H9 (cell line): Measurements from ENCODE around the gene COPS6. TPM values are rescaled to one million over a fixed set of nuclear protein-coding genes. Genes with fewer than 3 reads are reported as not detected.
A peak's percentile ranks its signal among the peaks of the same experiment; 100 is the strongest.

Source experiments
- DNase-seq: peaks from one replicate; pipeline ENCODE4 v3.0.0-alpha.2; 2017
- H2AFZ ChIP-seq: one replicate; pipeline ENCODE4 v1.6.1; 2013; ENCODE audit warnings: mild to moderate bottlenecking, low read length, control low read depth, moderate library complexity
- H2AK5ac ChIP-seq: 2 replicates; pipeline ENCODE4 v1.6.1; 2013; ENCODE audit warnings: low read length, control low read depth, mixed read lengths; ENCODE audit not compliant: insufficient read length
- H2BK120ac ChIP-seq: one replicate; pipeline ENCODE4 v1.6.1; 2013; ENCODE audit warnings: low read depth, mild to moderate bottlenecking, low read length, control low read depth, inconsistent platforms; ENCODE audit not compliant: poor library complexity, severe bottlenecking
- H2BK12ac ChIP-seq: 2 replicates; pipeline ENCODE4 v1.6.1; 2013; ENCODE audit warnings: low read length, control low read depth, mixed read lengths, low read depth; ENCODE audit not compliant: insufficient read length
- H2BK15ac ChIP-seq: 2 replicates; pipeline ENCODE4 v1.6.1; 2013; ENCODE audit warnings: low read depth, low read length, control low read depth
- H2BK20ac ChIP-seq: one replicate; pipeline ENCODE4 v1.6.1; 2013; ENCODE audit warnings: low read depth, mild to moderate bottlenecking, low read length, control low read depth, inconsistent platforms; ENCODE audit not compliant: poor library complexity, severe bottlenecking
- H2BK5ac ChIP-seq: 2 replicates; pipeline ENCODE4 v1.6.1; 2013; ENCODE audit warnings: low read length, control low read depth, mixed read lengths; ENCODE audit not compliant: insufficient read length
- H3K14ac ChIP-seq: 2 replicates; pipeline ENCODE4 v1.6.1; 2013; ENCODE audit warnings: low read length, control low read depth; ENCODE audit not compliant: insufficient read depth
- H3K18ac ChIP-seq: 2 replicates; pipeline ENCODE4 v1.6.1; 2013; ENCODE audit warnings: low read depth, mild to moderate bottlenecking, mixed read lengths, low read length, control low read depth; ENCODE audit not compliant: insufficient read length
- H3K23ac ChIP-seq: 2 replicates; pipeline ENCODE4 v1.6.1; 2013; ENCODE audit warnings: low read length, control low read depth, mixed read lengths, low read depth; ENCODE audit not compliant: insufficient read length
- H3K23me2 ChIP-seq: 2 replicates; pipeline ENCODE4 v1.6.1; 2013; ENCODE audit warnings: low read depth, mild to moderate bottlenecking, mixed read lengths, low read length, control low read depth; ENCODE audit not compliant: insufficient read length, poor library complexity, severe bottlenecking
- H3K27ac ChIP-seq: 2 replicates; pipeline ENCODE4 v1.5.1; 2013; ENCODE audit warnings: low read length, control low read depth, mixed read lengths, low read depth; ENCODE audit not compliant: insufficient read length
- H3K27me3 ChIP-seq: 2 replicates; pipeline ENCODE4 v1.6.1; 2013; ENCODE audit warnings: low read length, control low read depth, inconsistent platforms; ENCODE audit not compliant: insufficient read depth
- H3K4ac ChIP-seq: 2 replicates; pipeline ENCODE4 v1.6.1; 2013; ENCODE audit warnings: low read depth, mild to moderate bottlenecking, control low read depth, inconsistent platforms, low read length, moderate library complexity
- H3K4me1 ChIP-seq: 2 replicates; pipeline ENCODE4 v1.6.1; 2013; ENCODE audit warnings: low read length, control low read depth, inconsistent platforms; ENCODE audit not compliant: insufficient read depth
- H3K4me2 ChIP-seq: 2 replicates; pipeline ENCODE4 v1.6.1; 2013; ENCODE audit warnings: low read length, control low read depth, mixed read lengths; ENCODE audit not compliant: insufficient read length, insufficient read depth
- H3K56ac ChIP-seq: 2 replicates; pipeline ENCODE4 v1.6.1; 2013; ENCODE audit warnings: low read depth, mild to moderate bottlenecking, mixed read lengths, low read length, control low read depth; ENCODE audit not compliant: insufficient read length
- H3K79me1 ChIP-seq: 2 replicates; pipeline ENCODE4 v1.6.1; 2013; ENCODE audit warnings: low read depth, mild to moderate bottlenecking, moderate library complexity, low read length, control low read depth, inconsistent platforms; ENCODE audit not compliant: insufficient read depth, poor library complexity, severe bottlenecking
- H3K79me2 ChIP-seq: 2 replicates; pipeline ENCODE4 v1.6.1; 2013; ENCODE audit warnings: low read length, control low read depth, inconsistent platforms; ENCODE audit not compliant: insufficient read depth
- H3K9ac ChIP-seq: 2 replicates; pipeline ENCODE4 v1.6.1; 2013; ENCODE audit warnings: low read length, control low read depth, mixed read lengths; ENCODE audit not compliant: insufficient read length; ENCODE audit errors: extremely low read depth
- H3K9me3 ChIP-seq: one replicate; pipeline ENCODE4 v1.6.1; 2013; ENCODE audit warnings: low read depth, low read length, inconsistent platforms; ENCODE audit not compliant: control insufficient read depth
- H3T11ph ChIP-seq: one replicate; pipeline ENCODE4 v1.6.1; 2013; ENCODE audit warnings: mild to moderate bottlenecking, low read length, control low read depth, inconsistent platforms
- H4K20me1 ChIP-seq: one replicate; pipeline ENCODE4 v1.6.1; 2013; ENCODE audit not compliant: control insufficient read depth, insufficient read length, insufficient read depth
- H4K5ac ChIP-seq: 2 replicates; pipeline ENCODE4 v1.6.1; 2013; ENCODE audit warnings: low read depth, mild to moderate bottlenecking, mixed read lengths, low read length, control low read depth; ENCODE audit not compliant: insufficient read length
- H4K8ac ChIP-seq: replicated peaks from 2 replicates; pipeline ENCODE4 v1.6.1; 2013; ENCODE audit warnings: low read length, control low read depth, mixed read lengths, low read depth; ENCODE audit not compliant: insufficient read length
- H4K91ac ChIP-seq: 2 replicates; pipeline ENCODE4 v1.6.1; 2013; ENCODE audit warnings: low read depth, mild to moderate bottlenecking, moderate library complexity, mixed read lengths, low read length, control low read depth; ENCODE audit not compliant: insufficient read length
- H3K27ac Mint-ChIP-seq, 3 experiments: 2 replicates in 2 of 3; 3 replicates in 1 of 3; pipeline ENCODE4 v1.8.0; 2020 to 2021; ENCODE audit warnings: mixed read lengths in 3 of 3, mild to moderate bottlenecking in 1 of 3, moderate library complexity in 1 of 3
- H3K27me3 Mint-ChIP-seq: 2 replicates; pipeline ENCODE4 v1.8.0; 2021; ENCODE audit warnings: low read depth, mild to moderate bottlenecking, moderate library complexity, mixed read lengths
- H3K36me3 Mint-ChIP-seq, 3 experiments: 2 replicates in 2 of 3; 3 replicates in 1 of 3; pipeline ENCODE4 v1.8.0; 2020 to 2021; ENCODE audit warnings: low read depth in 3 of 3, mixed read lengths in 3 of 3; ENCODE audit not compliant: insufficient read depth in 1 of 3
- H3K4me1 Mint-ChIP-seq, 2 experiments: 2 replicates each; pipeline ENCODE4 v1.8.0; 2020; ENCODE audit warnings: mixed read lengths in 2 of 2
- H3K4me3 Mint-ChIP-seq, 2 experiments: 2 replicates in 1 of 2; 3 replicates in 1 of 2; pipeline ENCODE4 v1.8.0; 2020 to 2021; ENCODE audit warnings: mild to moderate bottlenecking in 2 of 2, mixed read lengths in 2 of 2, moderate library complexity in 1 of 2
- H3K9me3 Mint-ChIP-seq, 2 experiments: 2 replicates in 1 of 2; 3 replicates in 1 of 2; pipeline ENCODE4 v1.8.0; 2020; ENCODE audit warnings: mild to moderate bottlenecking in 2 of 2, mixed read lengths in 2 of 2, moderate library complexity in 1 of 2
- CTCF ChIP-seq: fragments of 200-600 bp; sonication (generic); conservative IDR thresholded peaks from 3 replicates; pipeline ENCODE4 v1.8.0; 2021; ENCODE audit warnings: antibody characterized with exemption, mild to moderate bottlenecking
- WGBS: extraction: QIAGEN DNeasy Blood & Tissue Kit; methylation state at CpG from one replicate; pipeline ENCODE4 v1.1.7; 2013; ENCODE audit warnings: missing lambda C conversion rate, low lambda C conversion rate, mixed read lengths; ENCODE audit not compliant: insufficient read length; ENCODE audit errors: extremely low coverage; 5-methylcytosine and 5-hydroxymethylcytosine counted together
- total RNA-seq: library from RNA; stranded (reverse); gene quantifications from 2 replicates; pipeline ENCODE4 v1.2.1, GENCODE V29; 2021

Gene COPS6
- total RNA-seq, 1 experiment from 2014 or later: 140 TPM

- H3K9me3 Mint-ChIP-seq: no peaks in the 10 kb centered on the region
- no CpG with 5 or more reads among the region's 13 CpGs for WGBS
- H2BK15ac ChIP-seq: no peak overlapping the region
These were observed 33.3 kb downstream of the COPS6 start for GRCh38 chr7:100122067-100122466.

More at GRCh38 chr7:100122067-100122466, 33.3 kb downstream of the COPS6 start:
- H3K4me1 ChIP-seq: no peaks in the 10 kb centered on the region
- no peak overlapping the region for H3K23ac ChIP-seq
- H3K27ac ChIP-seq: no peak overlapping the region
- no peaks in the 10 kb centered on the region for H3K79me2 ChIP-seq
- H3K9me3 ChIP-seq: no peaks in the 10 kb centered on the region
- Mint-ChIP-seq H3K36me3 (peaks cover 6 to 14% (median 9%) of the 10 kb centered on the region in 3 experiments; a peak in 4 of 7 replicates), H3K27me3 (no peaks in the 10 kb centered on the region; the same call in 1 of the 2 replicates), H3K4me1 (peaks cover 12 to 21% of the 10 kb centered on the region in 2 experiments), H3K4me3 (no peak overlapping the region; a peak in 1 of 5 replicates), H3K27ac (peak overlapping the region in 1 of 3 experiments; percentile 85; a peak in 2 of 7 replicates)
- H2BK12ac ChIP-seq: no peak overlapping the region
- no peak for TF ChIP-seq CTCF
- no peak overlapping the region for H3K56ac ChIP-seq
- no peaks in the 10 kb centered on the region for H4K20me1 ChIP-seq
- H2BK20ac ChIP-seq: no peak overlapping the region
- H3T11ph ChIP-seq: no peak overlapping the region
- H2BK5ac ChIP-seq: no peak overlapping the region
- no peak overlapping the region for H3K4me2 ChIP-seq
- no peak overlapping the region; the same call in 1 of the 2 replicates for H3K14ac ChIP-seq
- no peak overlapping the region for H3K4ac ChIP-seq
- H3K9ac ChIP-seq: no peak overlapping the region
- no peak overlapping the region for H2BK120ac ChIP-seq
- DNase-seq: no peak
- H2AFZ ChIP-seq: no peak overlapping the region
- no peak overlapping the region for H3K18ac ChIP-seq
- H4K5ac ChIP-seq: no peak overlapping the region
- H2AK5ac ChIP-seq: no peak overlapping the region
- H4K8ac ChIP-seq: no peak overlapping the region
- H3K27me3 ChIP-seq: no peaks in the 10 kb centered on the region
- H3K23me2 ChIP-seq: peaks cover 13% of the 10 kb centered on the region
- no peak overlapping the region for H4K91ac ChIP-seq
- H3K79me1 ChIP-seq: no peaks in the 10 kb centered on the region
